HG03469 (cell line): ENCODE measurements around the gene ST6GALNAC5.
A peak's percentile ranks its signal among the peaks of the same experiment; 100 is the strongest.
"Not testable (repeated sequence)": the region's sequence is repeated elsewhere in the genome, so short reads cannot be mapped to it uniquely, and the experiment has no call there.

Experiments
- ATAC-seq: cut with Tn5 transposase; IDR thresholded peaks from one replicate; pipeline ENCODE4 v1.9.1; 2021; ENCODE audit warnings: mild to moderate bottlenecking, moderate library complexity, moderate number of reproducible peaks; ENCODE audit not compliant: unreplicated experiment

Gene ST6GALNAC5

DNA sequence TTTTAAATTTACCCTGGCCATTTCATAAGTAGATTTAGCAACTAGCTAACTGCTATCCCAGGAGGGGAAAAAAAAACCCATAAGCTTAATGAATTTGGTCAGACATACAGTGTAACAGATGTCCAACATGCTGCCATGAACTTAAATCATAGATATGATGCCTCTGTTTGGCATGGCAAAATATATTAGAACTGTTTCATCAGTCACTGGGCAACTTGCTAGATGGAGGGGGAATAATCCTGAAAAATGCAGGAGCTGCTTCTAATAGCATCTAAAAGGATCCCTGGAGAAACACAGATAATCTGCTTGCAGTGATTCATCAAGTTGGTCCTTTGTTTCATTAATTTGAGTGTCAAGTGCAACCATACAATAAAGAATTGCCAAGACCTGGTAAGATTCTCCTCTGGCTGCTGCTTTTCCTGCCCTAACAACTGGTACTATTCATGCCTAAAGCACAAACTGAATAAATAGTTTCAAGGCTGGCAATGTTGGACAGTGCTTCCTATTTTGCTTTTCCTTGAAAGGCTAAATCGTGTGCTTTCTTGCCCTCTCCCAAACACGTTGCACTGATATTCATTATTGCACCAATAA, 1.5 kb upstream of the ST6GALNAC5 start:
- ATAC-seq = no peak

DNA sequence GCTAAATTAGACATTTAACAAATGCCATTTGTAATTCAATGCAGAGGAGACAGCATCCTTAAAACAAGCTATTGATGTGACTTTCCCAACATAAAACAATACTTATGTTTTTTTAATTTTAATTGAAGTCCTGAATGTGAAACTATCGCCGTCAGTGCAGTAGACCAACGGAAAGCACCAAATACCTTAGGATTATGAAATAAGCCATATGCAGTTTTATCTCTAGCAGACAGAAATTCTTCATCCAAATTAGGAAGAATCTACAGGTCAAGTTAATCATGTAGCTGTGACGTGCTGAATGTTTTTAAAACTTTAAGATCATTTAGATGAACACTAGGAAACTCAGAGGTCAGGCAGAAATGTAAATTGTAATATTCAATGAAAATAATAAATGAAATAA, 714 bp upstream of the ST6GALNAC5 start:
- no peak for ATAC-seq

DNA sequence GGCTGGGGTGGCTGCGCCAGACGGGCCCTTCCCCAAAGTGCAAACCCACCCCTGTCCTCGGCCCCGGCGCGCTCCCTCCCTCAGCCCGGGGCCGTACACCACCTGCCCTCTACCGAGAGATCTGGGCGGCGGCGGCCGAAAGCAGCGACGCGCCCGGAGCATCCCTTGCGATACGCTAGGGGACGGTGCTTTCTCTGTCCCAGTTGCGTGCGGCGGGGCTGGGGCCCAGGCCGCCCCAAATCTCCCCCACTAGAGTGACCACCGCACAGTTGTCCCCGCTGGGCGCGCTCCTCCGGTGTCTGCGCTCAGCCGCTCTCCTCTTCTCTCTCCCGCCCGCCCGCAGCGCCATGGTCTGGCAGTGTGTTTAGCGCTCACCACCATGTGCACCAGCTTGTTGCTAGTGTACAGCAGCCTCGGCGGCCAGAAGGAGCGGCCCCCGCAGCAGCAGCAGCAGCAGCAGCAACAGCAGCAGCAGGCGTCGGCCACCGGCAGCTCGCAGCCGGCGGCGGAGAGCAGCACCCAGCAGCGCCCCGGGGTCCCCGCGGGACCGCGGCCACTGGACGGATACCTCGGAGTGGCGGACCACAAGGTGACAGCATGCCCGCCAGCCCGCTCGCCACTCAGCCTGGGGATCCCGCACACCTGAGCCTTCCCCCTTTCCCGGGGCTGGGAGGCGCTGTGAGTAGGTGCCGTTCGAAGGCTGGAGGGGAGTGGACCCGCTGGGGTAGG, 1.0 kb downstream of the ST6GALNAC5 start:
- ATAC-seq = no peak

DNA sequence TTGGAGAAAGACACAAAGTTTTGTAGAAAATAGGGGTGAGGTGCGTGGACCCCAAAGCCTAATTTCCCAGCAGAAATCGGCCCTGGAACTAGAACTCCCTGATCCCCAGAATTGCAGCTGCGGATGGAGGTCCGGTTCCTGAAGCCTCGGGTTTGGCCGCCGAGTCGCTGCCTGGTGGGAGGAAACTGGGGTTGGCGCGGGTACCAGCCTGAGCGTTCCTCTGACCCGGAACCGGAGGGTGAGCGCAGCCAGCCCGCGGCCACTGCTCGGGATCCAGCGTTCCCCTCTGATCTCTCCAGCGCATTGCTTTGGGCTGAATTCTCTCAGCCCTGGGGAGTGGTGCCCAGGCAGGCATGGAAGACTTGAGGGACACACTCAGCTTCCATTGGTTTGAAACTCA, 1.6 kb downstream of the ST6GALNAC5 start:
- no peak for ATAC-seq

DNA sequence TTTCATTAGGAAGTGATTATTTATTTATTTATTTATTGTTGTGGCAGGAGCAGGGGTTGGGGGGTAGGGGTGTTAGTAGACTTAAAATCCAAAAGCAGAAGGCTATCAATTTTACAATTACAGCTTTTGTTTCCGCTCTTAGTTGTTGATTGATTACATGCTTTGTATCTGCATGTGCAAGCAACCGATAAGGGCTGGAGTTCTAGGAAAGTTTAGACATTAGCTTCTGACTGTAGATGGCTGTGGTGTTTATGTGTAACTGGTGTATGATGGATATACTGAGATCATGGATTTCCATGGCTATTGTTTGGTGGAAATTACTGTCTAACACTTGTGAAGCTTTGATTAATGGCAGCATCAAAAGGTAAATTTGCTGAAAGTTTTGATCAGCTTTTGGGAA, 2.8 kb downstream of the ST6GALNAC5 start:
- ATAC-seq = no peak

DNA sequence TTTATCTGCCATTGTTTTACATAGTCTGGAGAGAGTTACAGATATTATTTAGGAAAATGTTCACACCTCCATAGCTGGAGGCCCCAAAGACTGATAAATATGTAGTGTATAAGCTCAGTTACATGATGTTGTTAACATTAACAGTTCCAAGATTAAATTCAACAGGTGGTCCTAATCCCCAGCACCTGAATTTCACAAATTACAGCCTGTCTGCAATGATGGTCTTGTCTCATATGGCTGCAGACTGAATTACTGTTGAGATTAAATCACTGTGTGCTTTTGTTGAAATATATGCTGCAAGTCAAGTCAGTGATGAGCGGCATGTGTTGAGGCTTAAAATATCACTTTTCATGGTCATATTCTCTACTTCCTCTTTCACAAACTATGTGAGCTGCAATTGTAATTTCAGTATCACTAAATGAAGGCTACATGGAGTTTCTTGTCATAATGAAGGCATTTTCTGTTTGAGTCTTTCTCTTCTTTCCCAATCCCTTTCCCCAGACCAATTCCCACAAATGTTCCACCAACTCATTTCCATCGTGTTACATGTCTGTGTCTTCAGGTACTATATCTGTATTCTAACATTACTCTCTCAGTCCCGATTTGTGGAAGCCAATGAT, 4.2 kb downstream of the ST6GALNAC5 start:
- peak; percentile 98 for ATAC-seq

DNA sequence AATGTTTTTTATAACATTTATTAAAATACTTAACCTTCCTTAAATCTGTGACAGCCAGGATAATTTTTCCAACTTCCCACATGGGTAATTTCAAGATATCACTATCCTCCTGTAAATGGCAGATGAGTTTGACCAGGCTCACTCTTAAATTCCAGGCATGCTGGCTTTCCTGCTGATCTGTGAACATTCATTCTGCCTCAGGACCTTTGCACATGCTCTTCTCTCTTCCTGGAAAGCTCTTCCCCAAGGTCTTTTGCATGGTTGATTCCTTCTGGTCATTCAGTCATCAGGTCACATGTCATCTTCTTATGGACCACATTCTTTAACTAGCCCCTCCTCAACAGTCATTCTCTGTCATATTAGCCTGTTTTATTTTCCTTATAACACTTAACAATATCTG, 5.7 kb downstream of the ST6GALNAC5 start:
- no peak for ATAC-seq

DNA sequence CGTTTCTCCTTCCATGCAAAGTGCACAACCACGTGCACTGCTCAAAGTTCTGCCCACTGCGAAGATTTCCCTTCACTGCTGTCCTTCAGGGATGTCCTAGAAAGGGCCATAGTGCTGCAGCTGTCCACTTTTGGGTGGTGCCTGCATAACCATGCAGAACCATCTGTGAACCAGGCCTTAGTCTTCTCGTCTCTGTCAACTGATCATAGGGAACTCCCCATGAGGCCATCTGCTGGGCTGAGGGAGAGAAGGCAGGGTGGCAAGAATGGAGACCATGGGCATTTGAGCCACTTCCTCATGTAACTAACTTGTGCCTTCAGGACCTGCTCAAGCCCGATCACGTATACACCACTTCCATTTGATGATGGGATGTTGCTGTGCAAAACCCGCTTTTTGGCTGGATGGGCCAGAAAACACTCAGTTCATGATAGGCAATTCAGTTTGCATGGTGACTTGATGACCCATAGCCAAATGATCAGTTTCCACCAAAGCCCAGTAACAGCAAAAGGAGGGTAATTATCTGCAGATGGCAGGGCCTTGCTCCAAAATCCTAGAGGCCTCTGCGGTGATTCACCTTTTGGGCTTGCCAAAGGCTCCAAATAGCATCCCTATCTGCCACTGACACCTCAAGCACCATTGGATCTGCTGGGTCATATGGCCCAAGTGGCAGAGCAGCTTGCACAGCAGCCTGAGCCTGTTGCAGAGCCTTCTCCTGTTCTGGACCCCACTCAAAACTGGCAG, 9.5 kb downstream of the ST6GALNAC5 start:
- no peak for ATAC-seq

DNA sequence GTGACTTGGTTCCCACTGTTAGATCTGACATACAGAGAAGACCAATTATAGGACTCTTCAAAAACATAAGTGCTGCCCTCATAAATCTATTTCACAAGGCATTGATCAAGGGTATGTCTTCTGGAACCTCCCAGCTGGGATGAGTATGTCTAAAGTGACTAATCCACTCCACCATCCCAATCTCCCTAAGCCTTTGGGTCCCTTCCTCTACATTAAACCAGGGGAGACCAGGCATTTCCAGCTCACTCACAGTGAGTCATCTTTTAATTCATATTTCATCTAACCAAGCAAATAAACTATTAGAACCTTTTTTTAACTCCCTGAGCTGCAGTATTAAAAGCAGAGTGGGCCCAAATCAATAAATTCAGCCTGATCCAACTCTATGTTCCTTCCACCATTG, 11.7 kb downstream of the ST6GALNAC5 start:
- not testable (repeated sequence) for ATAC-seq

DNA sequence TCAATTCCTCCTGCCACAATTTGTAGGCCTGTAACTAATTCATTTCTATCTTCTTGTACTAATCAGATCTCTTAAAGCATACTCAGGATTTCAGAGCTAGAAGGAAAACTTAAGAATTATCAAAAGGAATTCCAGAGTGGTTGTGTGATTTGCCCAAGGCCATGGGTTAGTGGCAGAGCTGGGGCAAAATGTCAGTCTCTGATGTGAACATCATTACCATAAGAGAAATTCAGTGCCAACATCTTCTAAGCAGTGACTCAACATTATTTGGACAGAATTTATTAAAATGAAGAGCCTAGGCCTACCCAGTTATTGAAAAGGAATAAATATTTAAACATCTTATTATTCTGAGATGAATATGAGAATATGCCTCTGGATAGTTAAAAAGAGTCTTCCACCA, 14.5 kb downstream of the ST6GALNAC5 start:
- ATAC-seq = no peak

DNA sequence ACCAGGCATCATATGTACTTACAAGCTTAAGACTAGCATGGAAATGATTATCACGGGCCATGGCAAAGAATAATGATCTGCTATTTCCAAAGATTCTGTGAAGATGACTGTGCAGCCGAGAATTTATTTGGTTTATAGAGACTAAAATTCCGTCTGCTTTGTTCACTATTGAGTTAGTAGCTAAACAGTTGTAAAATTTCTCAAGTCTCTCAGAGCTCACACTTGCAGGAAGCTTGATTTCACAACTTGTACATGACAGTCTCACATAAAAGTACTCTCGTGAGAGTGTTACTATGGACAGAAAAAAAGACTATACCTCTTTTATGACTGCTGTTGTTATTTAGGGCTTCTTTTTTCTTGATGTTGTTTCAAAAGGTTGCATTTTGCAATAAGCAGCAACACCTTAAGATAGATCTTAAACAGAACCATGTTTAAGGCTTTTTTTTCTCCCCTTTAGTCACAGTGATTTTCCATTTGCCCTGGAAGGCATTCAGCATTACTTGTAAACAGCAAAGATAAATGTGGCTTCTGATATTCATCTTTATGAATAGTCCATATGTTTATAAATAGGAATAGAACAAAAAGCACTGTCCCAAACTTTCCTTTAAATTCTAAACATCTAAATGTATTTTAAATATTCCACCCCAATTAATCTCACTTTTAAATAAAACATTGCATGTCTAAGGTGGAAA, 24.8 kb downstream of the ST6GALNAC5 start:
- ATAC-seq = no peak

DNA sequence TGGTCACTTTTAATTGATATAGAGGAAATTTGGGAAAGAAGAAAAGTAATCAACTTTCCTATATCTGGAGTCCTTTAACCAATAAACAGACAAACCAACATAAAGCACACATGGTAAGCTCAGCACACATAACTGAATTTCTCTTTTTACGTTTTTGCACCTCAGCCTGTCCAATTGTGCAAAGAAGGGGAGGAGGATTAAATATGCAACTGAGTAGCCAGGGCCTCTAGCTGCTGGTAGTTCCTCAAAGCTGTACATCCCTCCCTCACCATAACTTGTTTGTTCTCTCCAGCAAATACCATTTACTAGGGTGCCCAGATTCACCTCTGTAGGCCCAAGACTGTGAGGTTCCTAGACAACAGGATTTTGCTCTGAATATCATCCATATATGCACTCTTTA, 25.4 kb downstream of the ST6GALNAC5 start:
- no peak for ATAC-seq

DNA sequence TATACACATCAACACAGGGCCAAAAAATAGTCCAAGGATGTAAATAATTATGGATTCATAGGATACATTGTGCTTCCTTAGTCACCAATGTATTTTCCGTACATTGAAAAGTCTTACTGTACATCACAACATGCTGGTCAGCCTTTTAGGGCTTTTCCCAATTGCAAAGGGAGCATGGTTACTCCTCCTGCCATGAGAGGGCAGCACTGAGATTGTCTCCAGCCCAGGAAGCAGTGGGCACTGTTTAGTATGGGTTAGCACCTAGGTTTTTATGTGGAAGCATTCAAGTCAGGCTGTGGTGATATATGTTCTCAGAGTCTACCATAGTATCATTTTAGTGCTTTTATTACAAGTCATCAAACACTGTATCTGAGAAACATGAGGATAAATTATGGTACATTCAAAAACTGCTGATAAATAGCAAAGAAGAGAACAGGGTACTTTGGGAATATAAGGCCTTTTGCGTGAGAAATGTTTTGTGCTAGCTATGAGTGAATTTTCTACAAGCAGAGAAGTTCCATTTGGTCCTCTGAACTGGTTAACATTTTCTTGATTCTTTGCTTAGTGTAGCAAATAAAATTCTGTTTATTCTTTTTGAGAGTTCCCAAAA, 34.0 kb downstream of the ST6GALNAC5 start:
- peak; percentile 99 for ATAC-seq

DNA sequence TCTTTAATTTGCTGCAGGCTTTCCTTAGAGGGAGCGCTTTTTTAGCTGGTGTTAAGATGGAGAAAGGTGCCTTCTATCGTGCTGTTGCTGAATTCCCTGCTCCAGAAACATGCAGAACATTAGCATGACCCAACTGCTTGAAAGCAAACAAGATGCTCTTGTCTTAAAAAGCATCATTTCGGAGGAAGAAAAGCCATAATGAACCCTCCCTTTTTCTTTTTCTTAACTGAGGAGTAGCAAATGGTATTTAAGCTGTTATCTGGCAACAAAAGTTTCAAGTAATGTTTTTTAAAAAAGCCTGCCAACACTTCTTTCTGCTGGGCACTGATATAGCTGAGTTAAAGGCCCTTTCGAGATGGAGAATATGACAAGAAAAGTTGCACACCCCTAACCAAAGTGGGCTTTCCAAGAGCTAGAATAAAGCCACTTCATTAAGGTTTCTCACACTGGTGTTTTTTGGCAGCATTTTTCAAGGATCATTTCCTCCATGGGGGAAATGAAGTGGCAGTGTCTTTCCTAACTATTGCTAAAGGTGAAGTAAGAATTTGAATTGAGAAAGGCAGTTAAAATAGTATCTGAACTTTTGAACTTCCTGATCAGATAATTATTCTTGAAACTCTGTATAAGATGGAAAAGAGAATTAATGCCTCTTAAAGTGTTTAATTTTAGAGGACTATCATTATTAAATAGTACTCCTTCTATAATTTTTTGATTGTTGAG, 38.8 kb downstream of the ST6GALNAC5 start:
- no peak for ATAC-seq

DNA sequence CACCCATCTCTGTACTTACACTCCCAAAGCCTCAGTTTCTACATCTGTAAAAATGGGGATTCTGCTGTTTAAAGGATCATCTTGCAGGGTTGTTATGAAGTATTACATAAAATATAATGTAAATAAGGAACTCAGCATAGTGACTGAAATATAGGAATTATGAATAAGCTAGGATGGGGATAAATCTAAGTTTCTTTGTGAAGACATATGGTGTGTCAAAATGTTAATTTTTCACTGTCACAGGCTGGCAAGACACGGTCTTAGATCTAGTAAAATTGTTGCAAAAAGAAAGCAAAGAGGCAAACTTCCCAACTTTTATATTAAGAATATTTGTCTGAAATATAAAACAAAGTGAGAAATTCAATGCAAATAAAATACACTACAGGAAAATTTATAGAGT, 42.0 kb downstream of the ST6GALNAC5 start:
- ATAC-seq = no peak

DNA sequence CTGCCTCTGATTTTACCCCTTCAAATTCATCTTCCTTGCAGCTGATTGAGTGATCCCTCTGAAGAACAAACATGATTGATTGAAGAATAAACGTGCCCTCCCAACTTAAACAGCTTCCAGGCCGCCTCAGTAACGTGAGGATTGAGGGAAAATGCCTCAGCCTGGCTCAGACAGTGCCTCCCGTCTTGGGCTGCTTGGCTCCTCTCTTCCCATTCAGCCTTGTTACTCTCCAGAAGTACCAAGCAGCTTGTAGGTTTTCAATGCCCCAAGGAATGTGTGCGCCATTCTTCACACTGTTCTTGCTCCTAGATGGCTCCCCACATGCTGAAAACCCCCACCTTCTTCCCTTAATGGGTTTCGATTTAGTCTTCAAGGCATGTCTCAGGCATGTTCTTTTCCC, 51.8 kb downstream of the ST6GALNAC5 start:
- ATAC-seq = no peak

DNA sequence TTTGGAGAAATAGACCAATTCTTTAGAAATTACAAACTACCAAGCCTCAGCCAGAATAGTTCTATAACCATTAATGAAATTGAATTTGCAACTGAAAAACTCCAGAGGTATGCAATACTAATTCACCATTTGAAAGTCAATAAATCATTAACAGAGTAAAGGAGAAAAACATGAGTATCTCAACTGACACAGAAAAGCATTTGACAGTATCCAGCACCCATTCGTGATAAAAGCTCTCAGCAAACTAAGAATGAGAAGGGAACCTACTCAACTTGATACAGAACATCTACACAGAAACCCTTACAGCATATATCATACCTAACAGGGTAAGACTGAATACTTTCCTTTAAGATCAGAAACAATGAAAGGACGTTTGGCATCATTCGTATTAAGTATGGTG, 54.3 kb downstream of the ST6GALNAC5 start:
- ATAC-seq = no peak

DNA sequence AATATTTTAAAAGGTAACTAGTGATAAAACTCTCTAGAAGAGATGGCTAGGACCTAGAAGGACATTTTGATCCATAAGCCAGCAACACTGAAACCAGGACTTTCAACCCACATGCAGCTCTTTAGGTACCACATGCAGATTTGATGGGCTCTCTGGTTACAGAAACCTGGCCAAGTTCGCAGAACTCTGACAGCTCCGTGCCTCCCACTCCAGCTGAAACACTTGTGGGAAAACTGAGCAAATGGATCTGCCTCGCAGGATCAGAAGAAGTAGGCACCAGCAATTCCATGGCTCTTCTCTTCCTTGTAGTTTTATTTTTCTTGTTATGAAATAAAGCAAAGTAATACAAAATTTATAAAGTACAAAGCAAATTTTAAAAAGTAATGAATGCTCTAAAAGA, 58.5 kb downstream of the ST6GALNAC5 start:
- ATAC-seq = no peak

DNA sequence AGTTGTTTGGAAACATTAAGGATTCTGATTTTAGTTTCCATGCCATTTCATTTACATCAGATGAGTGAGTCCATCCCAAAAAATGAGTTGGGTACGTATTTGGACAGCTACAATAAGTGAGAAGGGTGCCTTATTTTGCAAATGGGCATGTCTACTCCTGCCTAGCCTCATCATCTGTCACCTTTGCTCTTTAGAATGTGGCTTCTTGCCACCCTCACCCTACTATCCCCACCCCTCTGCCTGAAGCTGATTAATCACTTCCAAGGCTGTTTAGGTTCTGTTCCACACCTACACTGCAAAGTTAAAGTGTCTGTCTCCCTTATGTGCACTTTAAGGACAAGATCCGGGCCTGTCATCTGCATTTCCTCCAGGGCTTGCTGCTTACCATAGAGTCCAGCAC, 61.2 kb downstream of the ST6GALNAC5 start:
- no peak for ATAC-seq

DNA sequence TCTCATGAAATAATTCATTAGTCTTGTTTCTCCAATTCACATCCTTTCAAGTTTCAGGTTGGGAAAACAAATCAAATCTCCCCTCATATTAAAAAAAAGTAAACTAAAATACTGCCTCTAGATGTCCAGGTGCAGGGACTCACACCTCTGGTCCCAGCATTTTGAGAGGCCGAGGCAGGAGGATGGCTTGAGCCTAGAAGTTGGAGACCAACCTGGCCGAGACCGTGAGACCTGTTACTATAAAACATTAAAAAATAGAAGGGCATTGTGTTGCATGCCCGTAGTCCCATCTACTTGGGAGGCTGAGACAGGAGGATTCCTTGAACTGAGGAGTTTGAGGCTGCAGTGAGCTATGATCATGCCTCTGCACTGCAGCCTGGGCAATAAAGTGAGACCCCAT, 61.9 kb downstream of the ST6GALNAC5 start:
- no peak for ATAC-seq
